ENCODE data around the gene BANF1. TPM values are rescaled to one million over a fixed set of nuclear protein-coding genes. Genes with fewer than 3 reads are reported as not detected.
A peak's percentile ranks its signal among the peaks of the same experiment; 100 is the strongest.

Gene BANF1
- total and polyA plus RNA-seq, 9 of the 15 experiments (the other 6 are each of a cell fraction or from before 2014, with no cell fraction given), result 108 to 651 (median 263) TPM

GRCh38 chr11:66051766-66052663, 49.7 kb downstream of the BANF1 start, which contains the start of gene SF3B2 (continued):
- peak; percentile 66 for TF ChIP-seq L3MBTL2 (IDR thresholded peaks at IDR 0.05)
- no peak for TF ChIP-seq CHCHD3 (CRISPR knock-in tag; IDR thresholded peaks at IDR 0.05)
- no peak for TF ChIP-seq CREBBP (IDR thresholded peaks at IDR 0.05; ENCODE audit: low read depth, low read length)
- TF ChIP-seq FOXM1 (IDR thresholded peaks at IDR 0.05; ENCODE audit: low read depth), result no peak
- peak; percentile 93 for TF ChIP-seq FOXM1 (CRISPR knock-in tag; IDR thresholded peaks at IDR 0.05; ENCODE audit: low read depth)
- no peak for TF ChIP-seq TCF7L2 (IDR thresholded peaks at IDR 0.05; ENCODE audit: low read depth, low read length)
- peak; percentile 72 to 89 for TF ChIP-seq MNT (conservative IDR thresholded peaks at IDR 0.05)
- peak; percentile 10 to 65; a peak in 2 of 4 replicates for TF ChIP-seq ETV6 (IDR thresholded peaks at IDR 0.05; ENCODE audit: borderline replicate concordance in 1 of 2, low read depth in 2 of 2, low read length in 1 of 2)
- no peak for TF ChIP-seq ETV6 (CRISPR knock-in tag; IDR thresholded peaks at IDR 0.05; ENCODE audit: borderline replicate concordance)
- TF ChIP-seq ZNF445 (CRISPR knock-in tag; IDR thresholded peaks at IDR 0.05; ENCODE audit: low read depth), result no peak
- peak; percentile 96 to 97 for TF ChIP-seq MAZ (CRISPR knock-in tag; conservative IDR thresholded peaks at IDR 0.05 in 1 of 2, IDR thresholded peaks at IDR 0.05 in 1 of 2)
- peak; percentile 100 for TF ChIP-seq CREB3L1 (IDR thresholded peaks at IDR 0.05; ENCODE audit: borderline replicate concordance, low read depth)
- TF ChIP-seq SREBF1 (IDR thresholded peaks at IDR 0.05; ENCODE audit: borderline replicate concordance, low read depth, low read length), result peak; percentile 57; the same call in 1 of the 2 replicates
- TF ChIP-seq NR2C1 (IDR thresholded peaks at IDR 0.05), result peak; percentile 63; the same call in 1 of the 2 replicates
- peak; percentile 69 for TF ChIP-seq NR2C1 (tag; IDR thresholded peaks at IDR 0.05)
